Smooth muscle cell of the brain vasculature (primary cell): Measurements from ENCODE around the gene RPL7A.
"Not testable (repeated sequence)": the region's sequence is repeated elsewhere in the genome, so short reads cannot be mapped to it uniquely, and the experiment has no call there.

ENCODE experiments used
- DNase-seq: peaks from one replicate; pipeline ENCODE4 v3.0.0-alpha.2; 2012; ENCODE audit warnings: low read depth, low spot score

RPL7A gene

DNA sequence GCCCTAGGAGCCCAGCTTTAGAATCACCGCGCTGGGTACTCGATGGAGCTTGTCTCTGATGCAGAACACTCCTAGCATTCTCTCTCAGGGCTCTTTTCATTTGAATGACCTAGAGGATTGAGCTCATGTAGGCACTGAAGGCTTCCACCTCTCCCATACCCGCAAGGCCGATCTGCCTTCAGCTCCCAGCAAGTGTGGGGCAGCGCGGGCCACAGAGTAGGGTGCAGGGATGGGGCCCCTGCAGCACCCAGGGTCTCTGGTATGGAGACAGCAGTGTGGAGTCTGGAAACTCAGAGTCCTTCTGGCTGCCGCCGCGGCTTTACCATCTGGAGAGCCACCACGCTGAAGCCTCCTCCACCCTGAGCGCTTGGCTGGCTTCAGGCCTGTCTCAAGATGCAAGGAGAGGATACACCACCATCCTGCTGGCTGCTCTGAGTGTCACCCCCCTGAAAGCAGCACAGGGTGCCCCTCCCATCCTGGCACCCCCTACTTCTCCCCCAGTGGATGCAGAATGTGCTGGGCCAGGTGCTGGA lies 41.1 kb downstream of the RPL7A start:
- DNase-seq, result no peak

DNA sequence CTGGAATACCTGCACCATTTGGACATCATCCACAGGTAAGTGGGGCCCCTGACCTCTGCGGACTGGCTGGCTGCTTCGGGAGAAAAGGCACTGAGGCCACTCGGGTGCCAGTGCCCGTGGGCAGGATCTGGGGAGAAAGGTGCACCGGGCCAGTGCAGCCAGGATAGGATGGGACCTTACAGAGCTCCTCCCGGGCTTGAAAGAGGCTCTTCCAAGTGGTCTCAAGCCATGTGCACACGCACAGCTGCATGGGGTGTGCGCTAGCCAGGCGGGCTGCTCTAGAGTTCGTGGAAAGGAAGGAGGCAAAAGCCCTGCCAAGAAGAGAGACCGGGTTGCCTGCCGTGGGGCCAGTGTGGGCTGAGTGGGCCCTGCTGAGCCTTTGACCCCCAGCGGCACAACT lies 41.5 kb downstream of the RPL7A start:
- no peak for DNase-seq

DNA sequence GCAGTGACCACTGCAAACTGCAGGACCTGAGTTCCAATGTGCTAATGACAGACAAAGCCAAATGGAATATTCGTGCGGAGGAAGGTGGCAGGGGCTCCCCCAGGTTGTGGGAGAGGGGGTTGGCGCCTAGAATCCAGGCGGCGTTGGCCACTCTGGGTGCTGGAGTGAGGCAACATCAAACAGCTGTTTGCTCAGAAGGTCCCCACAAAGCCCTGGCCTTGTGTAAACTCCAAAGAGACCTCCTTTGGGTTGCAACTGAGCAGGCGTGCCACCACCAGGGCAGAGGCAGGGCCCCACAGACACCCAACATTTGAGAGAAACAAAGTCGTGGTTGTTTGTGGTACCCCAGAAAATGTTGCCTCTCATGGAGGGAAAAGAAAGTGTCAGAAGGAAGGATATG lies 42.7 kb downstream of the RPL7A start:
- DNase-seq, result no peak

- not testable (repeated sequence) for DNase-seq
Observed at GRCh38 chr9:133391449-133391848, 43.4 kb downstream of the RPL7A start.

DNA sequence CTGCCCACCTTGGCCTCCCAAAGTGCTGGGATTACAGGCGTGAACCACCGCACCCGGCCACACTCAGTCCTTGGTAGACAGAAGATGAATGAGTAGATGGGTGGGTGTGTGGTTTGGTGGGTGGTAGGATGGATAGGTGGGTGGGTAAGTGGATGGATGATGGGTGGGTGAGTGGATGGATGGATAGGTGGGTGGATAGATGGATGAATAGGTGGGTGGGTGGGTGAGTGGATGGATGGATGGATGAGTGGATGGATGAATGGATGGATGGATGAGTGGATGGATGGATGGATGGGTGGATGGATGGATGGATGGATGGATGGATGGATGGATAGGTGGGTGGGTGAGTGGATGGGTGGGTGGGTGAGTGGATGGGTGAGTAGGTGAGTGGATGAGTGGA lies 44.3 kb downstream of the RPL7A start:
- not testable (repeated sequence) for DNase-seq

- DNase-seq, result no peak
Observed at GRCh38 chr9:133393399-133393798, 45.4 kb downstream of the RPL7A start.

DNA sequence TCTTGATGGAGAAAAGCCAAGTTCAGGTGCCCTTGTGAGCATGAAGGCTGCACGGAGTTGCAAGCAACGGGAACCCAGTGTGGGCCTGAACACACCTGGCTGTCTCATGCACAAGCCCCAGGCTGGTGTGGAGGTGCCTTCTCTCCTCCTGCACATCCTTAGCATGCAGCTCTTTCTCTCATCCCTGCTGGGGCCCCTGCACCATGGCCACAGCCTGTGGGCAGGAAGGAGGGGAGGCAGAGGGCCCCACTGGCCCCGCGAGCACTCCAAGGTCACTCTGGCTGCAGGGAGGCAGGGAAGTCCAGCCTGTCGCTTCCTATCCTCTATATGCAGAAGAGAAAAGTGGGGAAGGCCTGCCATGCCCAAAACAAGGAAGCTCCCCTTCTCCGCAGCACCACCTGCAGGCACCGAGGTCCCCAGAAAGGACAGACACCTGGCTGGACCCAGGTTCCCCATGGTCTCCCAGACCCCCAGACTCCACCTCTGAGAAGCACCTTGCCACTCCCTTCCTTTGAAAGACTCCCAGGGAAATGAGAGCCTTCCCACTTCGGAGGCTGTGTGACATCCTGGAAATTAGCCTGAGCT lies 46.8 kb downstream of the RPL7A start:
- DNase-seq, result no peak

GRCh38 chr9:133396952-133397351 lies 48.9 kb downstream of the RPL7A start:
- DNase-seq, result no peak

DNA sequence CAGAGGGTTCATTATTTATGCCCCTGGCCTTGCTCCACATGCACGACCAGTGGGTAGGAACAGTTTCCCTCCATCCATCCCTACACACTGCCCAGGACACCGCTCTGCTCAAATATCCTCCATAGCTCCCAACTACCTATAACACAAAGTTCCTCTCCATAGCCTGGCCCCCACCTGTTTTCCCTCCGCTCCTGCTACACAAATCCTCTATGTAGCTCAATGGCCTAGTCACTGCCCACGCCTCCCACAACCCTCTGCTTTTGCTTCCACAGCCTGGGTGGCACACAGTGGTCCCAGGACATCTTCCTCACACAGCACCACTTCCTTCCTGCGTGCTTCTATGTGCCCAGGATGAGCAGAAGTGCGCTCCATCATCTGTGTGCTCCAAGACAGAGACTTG lies 49.4 kb downstream of the RPL7A start:
- DNase-seq, result no peak

DNA sequence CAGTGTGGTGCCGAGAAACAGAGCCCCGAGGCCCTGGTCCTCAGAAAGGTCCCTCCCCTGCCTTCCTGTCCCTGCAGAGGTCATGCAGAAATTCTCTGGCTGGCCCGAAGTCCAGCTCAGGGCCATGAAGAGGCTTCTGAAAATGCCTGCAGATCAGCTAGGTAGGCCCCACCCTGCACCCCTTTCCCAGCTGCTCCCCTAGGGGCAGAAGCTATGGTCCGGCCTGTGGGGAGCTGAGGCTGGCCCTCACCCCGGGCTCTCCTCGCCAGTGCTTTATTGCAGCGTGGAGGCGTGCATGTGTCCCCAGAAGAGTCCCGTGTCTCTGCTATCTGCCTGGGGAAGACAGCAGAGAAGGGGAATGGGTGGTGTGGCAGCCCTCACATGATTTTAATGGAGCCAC lies 49.9 kb downstream of the RPL7A start:
- no peak for DNase-seq

DNA sequence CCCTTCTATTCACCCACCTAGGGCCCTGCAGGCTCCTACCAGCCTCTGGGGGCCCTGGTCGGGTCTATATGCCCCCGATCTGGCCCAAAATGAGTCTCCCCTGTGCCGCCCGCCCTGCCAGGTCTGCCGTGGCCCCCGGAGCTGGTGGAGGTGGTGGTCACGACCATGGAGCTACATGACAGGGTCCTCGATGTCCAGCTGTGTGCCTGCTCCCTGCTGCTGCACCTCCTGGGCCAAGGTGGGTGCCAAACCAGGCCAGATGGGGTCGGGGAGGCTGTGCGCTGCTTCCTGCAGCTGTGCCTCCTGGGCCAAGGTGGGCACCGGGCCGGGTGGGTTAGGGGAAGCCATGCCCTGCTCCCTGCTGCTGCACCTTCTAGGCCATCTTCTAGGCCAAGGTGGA lies 52.3 kb downstream of the RPL7A start:
- no peak for DNase-seq
